ACHN (cell line): ENCODE data around the gene FAM184A.

ENCODE experiments used
- DNase-seq: peaks from one replicate; pipeline ENCODE4 v3.0.0-alpha.2; 2015
- in situ Hi-C: cut with HindIII; loops from 2 replicates; pipeline ENCODE4 v1.10.0; 2017; ENCODE audit warnings: low sequenced_read_pairs, low pct_ligation_motif_present, low pct_unique_long_range_greater_than_20kb

Gene FAM184A

GRCh38 chr6:118935978-118936703, 142.3 kb downstream of the FAM184A start:
- DNase-seq = no peak

GRCh38 chr6:118935331-118935668, 143.2 kb downstream of the FAM184A start:
- in situ Hi-C loops = no loop called here

More at GRCh38 chr6:118935978-118936703, 142.3 kb downstream of the FAM184A start:
- in situ Hi-C loops = no loop called here

GRCh38 chr6:118934461-118935330, 143.8 kb downstream of the FAM184A start, which contains the start of gene MCM9:
MCM9 (minus strand) TSS chr6:118935159; CDS start chr6:118931723, 3,436 bp downstream.
- in situ Hi-C loops = no loop called here
- peak; percentile 91 for DNase-seq

More at GRCh38 chr6:118935331-118935668, 143.2 kb downstream of the FAM184A start:
- DNase-seq = no peak

DNA sequence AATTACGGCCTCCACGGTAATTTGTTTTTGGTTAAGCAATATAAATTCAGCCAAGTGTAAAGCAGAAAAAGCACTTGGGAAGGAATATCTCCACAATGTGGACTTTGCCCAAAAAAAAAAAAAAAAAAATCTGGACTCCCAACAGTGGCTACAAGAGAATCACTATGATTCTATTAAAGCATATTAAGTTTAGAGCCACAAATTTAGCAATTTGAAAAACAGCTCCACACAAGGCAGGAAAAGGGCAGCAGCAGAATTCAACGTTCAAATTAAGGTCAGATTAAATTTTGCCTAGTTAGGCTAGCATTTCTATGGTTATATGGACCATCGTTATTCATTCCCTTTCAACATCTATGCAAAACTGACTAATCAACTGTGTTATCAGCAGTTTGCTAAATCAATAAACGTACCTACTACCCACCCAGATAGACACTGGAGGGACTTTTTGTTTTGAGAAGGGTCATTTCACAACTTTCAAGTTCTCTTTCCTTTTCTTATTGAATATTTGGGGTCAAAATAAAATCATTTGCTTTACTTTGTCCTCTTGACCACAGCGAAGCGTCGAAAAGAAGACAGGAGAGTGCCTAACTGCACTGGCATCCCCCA, 144.5 kb downstream of the FAM184A start:
- in situ Hi-C loops = no loop called here
- DNase-seq = no peak

DNA sequence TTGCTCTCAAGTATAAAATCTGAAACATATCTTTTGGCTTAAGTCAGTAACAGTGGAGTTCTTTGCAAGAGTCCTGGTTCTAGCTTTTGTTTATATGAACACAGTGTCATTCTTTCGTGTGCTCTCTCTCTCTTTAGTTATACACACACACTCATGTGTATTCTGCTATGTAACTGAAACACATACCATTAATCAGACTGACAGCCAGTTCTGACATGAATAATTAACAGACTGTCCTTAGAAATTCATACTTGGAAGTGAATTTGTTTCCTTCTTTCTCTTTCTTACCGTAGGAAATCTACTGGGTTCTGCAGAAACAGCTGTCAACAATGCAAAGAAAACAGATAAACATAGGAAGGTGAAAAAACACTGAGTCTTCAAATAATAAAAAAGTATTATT, 146.0 kb downstream of the FAM184A start:
- no peak for DNase-seq
- in situ Hi-C loops = no loop called here

GRCh38 chr6:118931436-118931835, 147.0 kb downstream of the FAM184A start:
- no peak for DNase-seq
- in situ Hi-C loops = no loop called here

DNA sequence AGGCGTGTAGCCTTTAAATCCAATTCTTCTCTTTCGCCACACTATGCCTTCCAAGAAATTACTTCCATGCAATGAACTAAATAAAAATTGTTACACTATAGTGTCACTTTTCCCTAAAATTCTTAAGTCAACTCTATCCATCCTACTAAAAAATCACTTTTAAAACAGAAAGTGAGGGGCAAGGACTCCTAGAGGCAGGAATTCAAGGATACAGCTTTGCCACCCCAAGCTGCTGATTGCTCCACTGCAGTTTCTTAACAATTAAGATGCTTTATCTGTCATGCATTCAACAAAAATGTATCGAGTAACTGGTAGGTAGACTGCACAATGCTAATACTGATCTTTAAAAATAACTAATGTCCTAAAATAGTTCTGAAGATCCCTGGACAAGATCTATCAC, 147.8 kb downstream of the FAM184A start:
- in situ Hi-C loops = no loop called here
- no peak for DNase-seq

GRCh38 chr6:118923035-118923434, 155.4 kb downstream of the FAM184A start:
- in situ Hi-C loops = no loop called here
- no peak for DNase-seq

GRCh38 chr6:118921084-118921483, 157.4 kb downstream of the FAM184A start:
- in situ Hi-C loops = no loop called here
- DNase-seq = no peak

GRCh38 chr6:118918329-118918725, 160.1 kb downstream of the FAM184A start:
- in situ Hi-C loops = no loop called here
- peak; percentile 51 for DNase-seq

- in situ Hi-C loops = no loop called here
- DNase-seq = peak; percentile 59
These were observed 160.7 kb downstream of the FAM184A start for GRCh38 chr6:118917546-118918328.

DNA sequence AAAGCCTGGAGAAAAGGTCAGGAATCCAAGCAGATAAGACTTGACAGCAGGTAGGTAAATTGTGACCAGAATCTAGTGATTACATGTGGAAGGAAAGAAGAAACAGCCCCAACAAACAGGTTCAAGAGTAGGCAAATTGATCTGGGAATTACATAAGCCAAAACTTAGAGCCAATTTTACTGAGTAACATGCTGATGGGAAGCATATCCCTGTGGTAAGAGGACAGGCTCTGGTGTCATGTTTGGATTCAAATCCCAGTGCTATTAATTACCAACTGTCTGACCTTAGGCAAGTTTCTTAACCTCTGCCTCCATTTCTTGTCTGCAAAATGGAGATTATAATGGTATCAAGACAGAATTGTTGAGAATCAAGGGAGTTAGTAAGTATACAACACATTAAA, 163.9 kb downstream of the FAM184A start:
- in situ Hi-C loops = no loop called here

GRCh38 chr6:118913161-118913560, 165.3 kb downstream of the FAM184A start:
- DNase-seq = no peak
- in situ Hi-C loops = no loop called here

More for the DNA sequence above, 163.9 kb downstream of the FAM184A start:
- no peak for DNase-seq

- DNase-seq = no peak
- in situ Hi-C loops = no loop called here
These were observed 165.8 kb downstream of the FAM184A start for GRCh38 chr6:118912646-118913045.
